GM18909 (cell line): ENCODE results near the gene PAK4.
"Not testable (repeated sequence)": the region's sequence is repeated elsewhere in the genome, so short reads cannot be mapped to it uniquely, and the experiment has no call there.

Source experiments
- ATAC-seq: cut with Tn5 transposase; IDR thresholded peaks from one replicate; pipeline ENCODE4 v1.9.1; 2021; ENCODE audit warnings: mild to moderate bottlenecking; ENCODE audit not compliant: unreplicated experiment, poor library complexity

Gene PAK4

GRCh38 chr19:39199025-39199424 lies 73.4 kb downstream of the PAK4 start:
- ATAC-seq = no peak

GRCh38 chr19:39200066-39200802 lies 74.6 kb downstream of the PAK4 start:
- ATAC-seq = no peak

- no peak for ATAC-seq
Measured at GRCh38 chr19:39200803-39201115, 75.2 kb downstream of the PAK4 start.

- ATAC-seq = no peak
Measured at GRCh38 chr19:39202998-39203355, 77.4 kb downstream of the PAK4 start.

- no peak for ATAC-seq
Measured at GRCh38 chr19:39203372-39204341, 78.1 kb downstream of the PAK4 start, which contains the start of gene SYCN. SYCN (minus strand) TSS chr19:39204263; CDS start chr19:39204254, 9 bp downstream.

- no peak for ATAC-seq
Measured at GRCh38 chr19:39205449-39205764, 79.8 kb downstream of the PAK4 start.

- ATAC-seq = no peak
Measured at GRCh38 chr19:39206122-39206521, 80.5 kb downstream of the PAK4 start.

GRCh38 chr19:39207293-39207836 lies 81.8 kb downstream of the PAK4 start:
- ATAC-seq = no peak

- ATAC-seq = no peak
Measured at GRCh38 chr19:39208175-39208795, 82.7 kb downstream of the PAK4 start.

- no peak for ATAC-seq
Measured at GRCh38 chr19:39209196-39209595, 83.6 kb downstream of the PAK4 start.

GRCh38 chr19:39211731-39212374 lies 86.3 kb downstream of the PAK4 start:
- ATAC-seq = no peak

GRCh38 chr19:39212375-39212742 lies 86.8 kb downstream of the PAK4 start:
- ATAC-seq = no peak

GRCh38 chr19:39215323-39215722 lies 89.7 kb downstream of the PAK4 start:
- not testable (repeated sequence) for ATAC-seq

GRCh38 chr19:39217094-39217493 lies 91.5 kb downstream of the PAK4 start:
- ATAC-seq = no peak

- ATAC-seq = no peak
Measured at GRCh38 chr19:39218230-39219007, 92.8 kb downstream of the PAK4 start.

GRCh38 chr19:39219108-39219507 lies 93.5 kb downstream of the PAK4 start:
- ATAC-seq = not testable (repeated sequence)

- no peak for ATAC-seq
Measured at GRCh38 chr19:39223703-39224279, 98.2 kb downstream of the PAK4 start.

- no peak for ATAC-seq
Measured at GRCh38 chr19:39224910-39225309, 99.3 kb downstream of the PAK4 start.
